ENCODE measurements around the gene TEX51.

The TEX51 gene

DNA sequence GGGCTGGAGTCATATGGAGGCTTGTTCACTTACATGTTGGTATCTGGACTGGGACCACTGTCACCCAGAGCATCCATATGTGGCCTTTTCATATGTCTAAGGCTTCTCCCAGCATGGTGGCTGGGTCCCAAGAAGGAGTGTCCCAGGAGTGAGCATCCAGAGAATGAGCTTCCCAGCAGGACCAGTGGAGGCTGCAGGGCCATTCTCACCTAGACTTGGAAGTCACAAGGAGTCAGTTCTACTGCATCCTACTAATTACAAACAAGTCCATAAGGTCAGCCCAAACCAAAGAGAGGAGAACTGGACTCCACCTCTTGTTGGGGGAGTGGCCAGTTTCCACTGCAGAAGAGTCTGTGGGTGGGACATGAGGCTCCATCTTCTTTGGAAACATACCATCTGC, 5.1 kb upstream of the TEX51 start:
- DNase-seq (ENCODE audit: low read depth) = no peak

DNA sequence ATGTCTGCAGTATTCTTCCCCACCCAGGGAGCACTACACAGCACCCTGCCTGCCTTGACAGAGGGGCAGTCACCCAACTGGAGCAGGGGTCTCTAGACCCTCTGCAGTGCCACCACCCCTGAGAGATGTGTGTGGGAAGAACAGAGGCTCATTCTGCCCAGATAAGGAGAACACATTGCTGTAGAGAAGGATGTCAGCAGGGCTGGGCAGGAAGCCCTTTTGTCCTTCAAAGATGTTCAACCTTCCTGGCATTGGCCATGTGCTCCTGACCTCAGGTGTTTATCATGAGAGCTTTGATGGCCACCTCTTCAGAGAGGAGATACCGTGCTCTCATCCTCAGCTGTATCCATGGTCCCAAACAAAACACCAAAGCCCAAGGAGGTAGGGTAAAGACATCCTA, 4.6 kb upstream of the TEX51 start:
- no peak for DNase-seq (ENCODE audit: low read depth)

DNA sequence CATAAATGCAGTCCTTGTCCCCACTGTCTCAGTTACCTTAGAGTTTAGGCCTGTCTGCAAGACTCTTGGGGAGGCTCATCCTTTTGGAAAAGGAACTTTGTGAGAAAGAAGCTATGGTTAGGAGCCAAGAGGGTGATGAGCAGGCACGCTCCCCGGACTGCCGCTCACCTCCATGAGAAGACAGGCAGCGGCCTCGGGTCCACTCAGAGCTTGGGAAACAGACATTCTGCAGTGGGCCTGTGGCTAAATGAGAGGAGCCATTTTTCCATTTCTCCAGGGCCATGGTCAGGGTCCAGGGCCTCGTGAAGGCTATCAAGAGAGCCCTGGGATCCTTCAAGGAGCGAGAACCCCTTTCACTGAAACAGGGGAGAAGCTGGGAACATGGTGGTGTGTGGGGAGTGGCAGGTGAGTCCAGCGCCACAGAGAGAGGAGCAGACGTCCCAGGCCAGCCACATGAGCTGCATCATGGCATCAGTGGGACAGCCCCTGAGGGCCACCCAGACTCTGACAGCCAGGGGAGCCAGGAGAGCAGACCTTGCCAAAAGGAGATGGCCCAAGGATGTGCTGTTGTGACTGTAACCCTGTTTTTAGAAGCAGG, 4.0 kb upstream of the TEX51 start:
- DNase-seq (ENCODE audit: low read depth) = no peak

DNA sequence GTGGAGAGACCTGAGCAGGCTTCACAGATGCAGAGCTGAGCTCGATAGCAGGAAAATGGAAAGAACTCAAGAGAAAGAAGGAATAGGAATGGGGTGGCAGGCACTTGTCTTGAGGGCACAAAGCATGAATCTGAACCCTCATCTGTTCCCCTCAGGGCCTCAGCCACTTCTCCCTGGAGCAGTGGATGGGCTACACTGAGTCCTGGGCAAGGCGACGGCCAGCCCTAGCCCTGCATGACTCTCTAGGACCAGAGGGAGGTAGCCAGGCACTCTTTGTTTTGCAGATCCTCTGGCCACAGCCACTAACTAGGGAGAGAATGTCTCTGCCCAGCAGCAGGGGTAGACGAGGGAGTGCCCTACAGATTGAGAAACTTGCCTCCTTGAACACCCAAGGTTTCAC, 3.4 kb upstream of the TEX51 start:
- DNase-seq (ENCODE audit: low read depth) = no peak

DNA sequence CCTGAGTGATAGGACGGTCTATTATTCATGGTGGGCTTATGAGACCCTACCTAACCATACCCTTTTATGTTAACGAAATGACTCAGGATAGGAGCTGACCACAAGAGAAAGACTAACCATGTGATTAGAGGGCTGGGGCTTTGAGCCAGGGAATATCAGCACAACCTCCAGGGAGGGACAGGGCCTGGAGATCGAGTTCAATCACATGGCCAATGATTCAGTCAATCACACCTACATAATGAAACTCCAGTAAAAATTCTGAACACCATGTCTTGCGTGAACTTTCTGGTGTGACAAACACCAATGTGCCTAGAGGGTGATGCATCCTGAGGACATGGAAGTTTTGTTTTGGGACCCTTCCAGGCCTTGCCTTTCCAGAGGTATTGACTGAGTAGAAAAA, 2.2 kb upstream of the TEX51 start:
- no peak for DNase-seq (ENCODE audit: low read depth)

DNA sequence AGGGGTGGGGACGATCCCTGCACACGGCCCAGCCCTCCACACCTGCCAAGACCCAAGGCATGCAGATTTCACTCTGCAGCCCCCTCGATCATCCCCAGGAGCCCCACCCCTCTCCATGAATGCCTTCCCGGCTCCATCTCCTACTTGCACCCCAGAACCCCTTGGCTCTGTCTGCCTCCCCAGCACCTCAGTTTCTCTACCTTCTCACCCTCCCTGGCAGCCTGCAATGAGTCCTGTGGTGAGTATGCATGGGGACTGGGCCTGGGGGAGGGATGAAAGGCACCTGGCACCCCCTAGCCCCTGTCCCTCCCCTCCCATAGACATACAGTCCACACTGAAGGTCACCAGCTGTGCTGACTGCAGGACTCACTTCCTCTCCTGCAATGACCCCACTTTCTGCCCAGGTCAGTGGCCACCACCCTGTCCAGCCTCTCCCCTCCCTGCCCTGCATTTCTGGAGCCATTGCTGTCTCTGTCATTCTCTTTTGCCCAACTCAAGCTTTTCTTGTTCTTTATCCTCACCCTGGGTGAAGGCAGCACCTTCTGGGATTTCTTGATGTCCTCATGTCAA, 1.0 kb downstream of the TEX51 start:
- no peak for DNase-seq (ENCODE audit: low read depth)

DNA sequence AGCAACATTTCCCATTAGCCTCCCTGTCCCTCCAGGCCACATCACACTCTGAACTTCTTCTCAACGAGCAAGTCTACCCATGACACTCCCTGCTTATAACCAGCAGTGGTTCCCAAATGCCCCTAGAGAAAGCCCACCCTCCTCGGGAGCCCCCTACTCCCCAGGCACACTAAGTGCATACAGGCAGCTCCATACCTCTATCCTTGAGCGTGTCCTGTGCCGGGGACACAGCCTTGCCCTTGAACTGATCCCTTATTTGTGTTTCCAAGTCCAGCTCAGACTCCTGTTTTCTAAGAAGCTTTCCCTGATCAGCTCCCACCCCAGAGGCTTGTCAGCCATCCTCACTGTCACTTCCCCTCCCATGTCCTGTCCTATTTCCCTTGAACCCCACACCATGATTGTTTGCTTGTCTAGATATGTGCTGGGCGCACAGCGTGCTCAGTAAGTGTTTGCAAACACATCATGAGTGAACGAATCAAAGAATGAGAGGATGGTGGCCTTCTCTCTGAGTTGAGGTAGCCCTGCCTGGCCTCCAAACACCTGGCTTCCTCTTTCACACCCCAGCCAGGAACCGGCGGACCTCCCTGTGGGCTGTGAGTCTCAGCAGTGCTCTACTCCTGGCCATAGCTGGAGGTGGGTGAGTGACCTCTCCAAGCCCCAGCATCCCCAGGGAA, 2.1 kb downstream of the TEX51 start:
- no peak for DNase-seq (ENCODE audit: low read depth)

DNA sequence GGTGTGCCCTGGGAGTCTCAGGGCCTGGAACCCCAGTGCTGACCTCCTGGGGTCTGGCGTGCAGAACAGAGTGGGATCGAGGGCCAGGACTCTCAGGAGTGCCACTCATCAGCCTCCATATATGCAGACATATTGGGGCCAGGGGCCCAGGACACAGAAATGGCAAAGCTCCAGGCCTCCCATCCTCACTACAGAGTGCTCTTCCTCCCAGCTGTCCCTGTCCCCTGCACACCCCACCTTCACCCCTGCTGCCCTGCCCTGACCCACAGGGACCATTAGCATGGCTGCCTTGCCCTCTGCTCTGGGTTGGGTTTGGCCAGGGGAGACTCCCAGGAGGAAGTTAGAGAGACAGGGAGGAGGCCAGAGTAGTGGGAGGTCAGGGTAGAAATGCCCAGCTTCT, 2.8 kb downstream of the TEX51 start:
- no peak for DNase-seq (ENCODE audit: low read depth)

DNA sequence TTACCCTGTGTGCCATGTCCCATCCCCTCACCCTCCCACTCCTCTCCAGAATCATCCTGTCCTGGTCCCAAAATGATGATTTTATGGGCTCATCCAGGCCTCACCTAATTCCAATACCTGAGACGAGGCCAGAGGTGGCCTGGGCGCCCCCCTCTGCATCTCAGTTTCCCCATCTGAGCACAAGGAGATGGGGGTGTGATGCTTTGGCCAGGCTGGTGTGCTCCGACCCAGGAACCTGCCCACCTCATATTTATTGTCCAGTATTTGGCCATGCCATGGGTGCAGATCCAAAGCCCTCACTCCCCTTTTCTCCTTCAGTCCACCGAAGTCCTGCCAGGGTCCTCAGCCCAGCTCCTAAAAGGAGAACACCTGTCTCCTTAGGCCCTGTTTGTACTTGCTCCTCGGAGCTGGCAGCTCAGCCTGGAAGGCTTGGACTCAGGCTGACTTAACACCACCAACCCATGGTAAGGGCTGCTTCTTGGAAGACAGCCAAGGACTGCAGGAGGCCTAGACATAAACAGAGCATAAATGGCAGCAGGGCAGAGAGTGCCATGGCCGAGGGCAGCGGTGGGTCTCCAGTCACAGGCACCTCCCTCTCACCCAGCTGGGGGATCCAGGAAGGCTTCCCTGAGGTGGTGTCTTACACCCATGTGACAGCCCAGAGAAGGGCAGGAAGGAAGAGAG, 3.6 kb downstream of the TEX51 start:
- no peak for DNase-seq (ENCODE audit: low read depth)

DNA sequence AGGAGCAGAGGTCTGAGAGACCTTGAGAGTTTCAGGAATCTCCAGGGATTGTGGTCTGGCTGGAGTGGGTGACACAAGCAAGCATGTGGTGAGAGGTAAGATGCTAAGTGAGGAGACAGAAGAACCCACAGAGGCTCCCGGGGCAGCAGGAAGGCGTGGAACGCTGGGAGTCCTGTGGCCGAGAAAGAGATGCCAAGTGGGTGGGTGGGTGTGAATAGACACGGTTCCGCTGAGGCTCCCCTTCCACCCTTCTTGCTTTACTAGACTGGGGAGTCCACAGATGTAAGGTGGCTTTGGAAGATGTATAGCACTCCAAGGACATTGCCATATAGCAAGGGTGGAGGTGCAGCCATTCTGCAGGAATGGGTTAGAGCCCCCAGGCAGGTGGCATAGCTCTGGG, 4.2 kb downstream of the TEX51 start:
- DNase-seq (ENCODE audit: low read depth) = no peak

DNA sequence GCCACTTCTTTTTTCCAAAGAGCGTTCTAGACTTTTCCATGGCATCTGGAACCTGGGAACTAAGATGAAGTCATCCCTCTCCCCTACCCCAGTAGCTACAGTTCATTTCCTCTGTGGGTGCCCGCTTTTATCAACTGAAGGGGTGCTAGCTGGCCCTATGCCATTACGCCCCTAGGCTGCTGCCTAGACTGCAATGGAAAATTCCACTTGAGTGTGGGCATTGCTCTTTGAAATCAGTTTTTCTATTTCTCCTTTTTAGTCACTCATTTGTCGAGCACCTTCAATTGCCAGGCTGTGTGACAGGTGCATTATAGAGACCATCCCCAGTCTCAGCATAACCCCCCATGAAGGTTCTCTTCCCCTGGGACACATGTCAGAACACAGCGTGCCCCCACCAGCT, 7.3 kb downstream of the TEX51 start:
- no peak for DNase-seq (ENCODE audit: low read depth)

DNA sequence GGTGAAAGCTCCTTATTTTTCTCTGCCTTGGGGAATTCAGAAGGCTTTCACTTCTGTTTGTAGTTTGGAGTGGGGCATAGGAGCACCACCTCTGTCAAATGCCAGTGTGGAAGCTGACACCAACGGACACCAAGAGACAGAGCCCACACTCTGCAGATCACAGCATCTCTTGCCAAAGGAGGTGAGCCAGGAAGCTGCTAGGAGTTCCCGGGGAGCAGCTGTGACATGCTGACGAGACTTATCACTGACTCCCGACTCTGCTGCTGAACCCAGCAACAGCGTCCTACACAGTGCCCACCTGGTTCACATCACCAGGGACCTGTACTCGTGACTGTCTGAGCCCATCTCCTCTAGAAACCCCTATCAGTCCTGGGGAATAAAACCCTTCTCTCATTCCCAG, 8.1 kb downstream of the TEX51 start:
- no peak for DNase-seq (ENCODE audit: low read depth)

DNA sequence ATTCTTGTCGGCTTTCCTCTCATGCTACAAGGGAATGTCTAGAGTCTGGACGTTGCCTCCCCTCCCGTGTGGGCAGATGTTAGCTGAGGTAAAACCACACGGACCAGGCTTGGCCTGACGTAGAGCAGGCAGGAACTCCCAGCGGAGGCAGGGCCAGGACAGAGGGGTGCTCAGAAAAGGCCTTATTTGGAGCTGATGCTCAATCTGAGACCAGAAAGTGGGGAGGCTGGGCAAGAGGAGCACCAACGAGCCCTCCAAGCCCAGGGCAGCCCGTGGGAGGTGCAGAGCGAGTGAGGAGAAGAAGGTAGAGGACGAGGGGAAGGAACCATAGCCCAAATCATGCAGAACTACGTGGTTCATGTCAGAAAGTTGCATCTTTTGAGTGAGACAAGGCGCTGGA, 9.0 kb downstream of the TEX51 start:
- DNase-seq (ENCODE audit: low read depth) = no peak

DNA sequence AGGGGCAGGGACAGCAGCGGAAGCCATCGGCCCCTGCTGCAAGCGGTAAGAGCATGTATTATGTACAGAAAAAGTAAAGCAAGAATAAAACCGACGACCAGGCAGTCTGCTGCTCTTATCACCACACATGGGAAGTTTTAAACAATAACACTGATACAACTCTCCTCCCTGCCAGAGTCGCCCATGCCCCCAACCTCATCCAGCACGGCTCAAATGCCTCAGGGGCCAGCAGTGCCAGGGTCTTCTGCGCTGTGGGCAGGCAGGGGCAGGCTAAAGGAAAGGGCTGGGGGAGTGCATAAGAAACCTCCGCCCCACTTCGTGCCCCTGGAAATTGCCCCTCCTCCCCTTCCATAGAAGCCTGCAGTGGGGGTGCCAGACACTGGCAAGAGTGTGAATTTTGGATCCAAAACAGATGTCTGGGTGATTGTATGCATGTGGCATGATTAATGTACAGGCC, 10.1 kb downstream of the TEX51 start:
- DNase-seq (ENCODE audit: low read depth) = no peak

DNA sequence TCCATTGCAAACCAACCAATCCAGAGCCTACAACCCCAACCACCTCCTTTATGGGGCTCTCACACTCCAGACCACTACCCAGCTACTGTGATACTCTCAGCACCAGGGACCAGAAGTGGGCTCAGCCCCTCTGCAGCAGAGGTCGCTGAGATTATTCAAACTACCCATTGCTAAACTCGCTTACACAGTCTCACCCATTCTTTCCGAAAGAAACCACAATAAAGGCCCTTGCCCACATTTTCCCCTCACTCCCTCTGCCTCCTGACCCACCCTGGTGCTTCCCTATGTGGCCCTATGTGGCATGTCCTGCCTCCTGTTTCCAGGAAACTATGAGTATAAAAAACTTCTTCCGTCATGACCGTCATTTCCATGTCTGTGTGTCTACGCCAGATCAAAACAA, 10.7 kb downstream of the TEX51 start:
- no peak for DNase-seq (ENCODE audit: low read depth)

DNA sequence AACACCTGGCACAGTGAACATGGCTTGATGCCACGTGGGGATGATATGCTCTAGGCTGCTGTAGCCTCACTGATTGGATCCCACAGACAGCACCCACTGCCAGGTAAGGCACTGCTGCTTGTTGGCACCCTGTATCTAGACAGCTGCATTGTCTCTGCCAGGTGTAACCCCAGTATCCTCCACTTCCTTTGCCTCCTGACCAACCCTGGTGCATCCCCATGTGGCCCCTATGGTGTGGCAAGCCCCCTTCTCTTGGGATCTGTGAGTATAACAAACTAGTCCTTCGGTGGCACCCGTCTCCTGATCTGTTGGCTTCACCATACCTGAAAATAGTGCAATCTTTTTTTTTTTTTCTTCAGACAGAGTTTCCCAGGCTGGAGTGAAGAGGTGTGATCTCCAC, 11.1 kb downstream of the TEX51 start:
- DNase-seq (ENCODE audit: low read depth) = no peak

DNA sequence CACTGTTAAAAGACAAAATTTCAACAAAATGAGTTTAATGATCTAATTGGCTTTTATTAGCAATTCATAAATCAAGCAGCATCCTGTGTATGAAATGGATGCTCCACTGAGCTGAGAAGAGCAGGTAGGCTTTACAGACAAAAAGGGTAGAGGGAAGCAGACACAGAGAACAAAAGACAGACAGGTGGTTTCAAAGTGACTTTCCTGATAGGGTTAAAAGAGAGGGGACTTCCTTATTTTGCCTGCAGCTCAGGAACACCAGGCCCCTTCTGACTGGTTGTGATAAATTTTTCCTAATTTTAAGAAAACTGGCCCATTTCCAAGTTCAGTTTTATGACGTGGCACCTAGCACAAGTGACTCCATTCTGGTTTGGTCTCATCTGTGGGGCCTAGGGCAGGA, 11.9 kb downstream of the TEX51 start:
- no peak for DNase-seq (ENCODE audit: low read depth)

DNA sequence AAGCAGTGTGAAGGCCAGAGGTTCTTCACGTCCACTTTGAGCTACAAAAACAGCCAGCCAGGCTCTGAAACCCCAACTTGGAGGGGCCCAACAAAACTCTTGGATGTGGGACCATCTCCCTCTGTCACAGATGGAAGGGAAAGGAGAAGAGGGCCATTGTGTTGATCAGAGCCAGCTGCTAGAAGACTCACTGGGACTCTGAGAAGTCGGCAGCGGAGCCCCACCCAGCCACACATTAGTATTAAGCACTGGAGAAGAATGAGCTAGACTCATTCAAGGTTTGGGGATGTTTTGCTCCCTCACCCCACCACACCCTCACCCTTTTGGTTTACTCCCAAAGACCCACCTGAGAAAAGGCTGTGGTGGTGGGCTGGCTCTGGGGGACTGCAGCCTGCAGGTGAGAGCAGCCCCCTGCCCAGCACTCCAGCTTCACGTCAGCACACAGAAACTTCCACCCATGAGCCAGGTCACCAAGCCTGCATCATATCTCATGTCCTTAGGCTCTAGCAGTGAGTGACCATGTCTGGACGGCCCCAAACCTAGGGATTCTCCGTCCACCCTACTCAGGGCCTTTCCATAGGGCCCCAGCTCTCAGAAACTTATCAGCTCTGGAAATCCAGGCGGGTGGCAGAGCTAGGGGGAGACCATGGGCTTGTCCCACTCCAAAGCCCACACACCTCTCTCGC, 12.6 kb downstream of the TEX51 start:
- no peak for DNase-seq (ENCODE audit: low read depth)

DNA sequence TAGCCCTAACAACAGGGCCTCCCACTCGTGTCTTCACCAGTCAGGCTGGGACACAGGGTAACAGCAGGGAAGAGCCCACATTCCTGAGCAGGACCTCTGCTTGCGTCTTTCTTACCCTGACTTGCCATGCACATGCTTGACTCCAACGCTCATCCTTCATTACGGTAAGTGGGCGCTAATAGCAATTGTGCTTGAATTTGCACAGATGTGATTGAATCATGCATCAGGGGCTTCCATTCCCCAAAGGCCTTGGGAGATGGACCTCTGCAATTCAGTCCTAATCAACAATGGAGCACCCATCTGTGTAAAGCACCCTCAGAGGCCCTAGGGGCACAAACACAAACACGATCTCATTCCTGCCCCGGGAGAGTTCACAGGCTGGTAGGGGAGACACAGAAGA, 13.5 kb downstream of the TEX51 start:
- DNase-seq (ENCODE audit: low read depth) = no peak

DNA sequence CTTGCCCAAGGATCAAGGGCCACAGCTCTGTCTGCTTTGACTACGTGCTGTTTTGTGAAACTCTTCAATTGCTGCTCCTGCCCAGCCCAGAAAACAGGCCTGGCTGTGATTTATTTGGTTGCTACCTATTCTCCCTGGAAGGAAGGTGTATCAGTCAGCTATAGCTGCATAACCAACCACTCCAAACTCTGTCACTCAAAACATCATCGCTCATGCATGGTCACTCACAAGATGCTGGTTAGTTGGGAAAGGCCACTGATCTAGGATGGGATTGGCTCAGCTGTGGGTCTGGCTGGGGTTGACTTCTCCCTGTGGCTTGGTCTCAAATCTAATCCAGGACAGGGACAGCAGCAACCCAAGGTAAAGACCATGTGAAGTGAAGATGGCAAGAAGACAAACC, 14.6 kb downstream of the TEX51 start:
- no peak for DNase-seq (ENCODE audit: low read depth)

DNA sequence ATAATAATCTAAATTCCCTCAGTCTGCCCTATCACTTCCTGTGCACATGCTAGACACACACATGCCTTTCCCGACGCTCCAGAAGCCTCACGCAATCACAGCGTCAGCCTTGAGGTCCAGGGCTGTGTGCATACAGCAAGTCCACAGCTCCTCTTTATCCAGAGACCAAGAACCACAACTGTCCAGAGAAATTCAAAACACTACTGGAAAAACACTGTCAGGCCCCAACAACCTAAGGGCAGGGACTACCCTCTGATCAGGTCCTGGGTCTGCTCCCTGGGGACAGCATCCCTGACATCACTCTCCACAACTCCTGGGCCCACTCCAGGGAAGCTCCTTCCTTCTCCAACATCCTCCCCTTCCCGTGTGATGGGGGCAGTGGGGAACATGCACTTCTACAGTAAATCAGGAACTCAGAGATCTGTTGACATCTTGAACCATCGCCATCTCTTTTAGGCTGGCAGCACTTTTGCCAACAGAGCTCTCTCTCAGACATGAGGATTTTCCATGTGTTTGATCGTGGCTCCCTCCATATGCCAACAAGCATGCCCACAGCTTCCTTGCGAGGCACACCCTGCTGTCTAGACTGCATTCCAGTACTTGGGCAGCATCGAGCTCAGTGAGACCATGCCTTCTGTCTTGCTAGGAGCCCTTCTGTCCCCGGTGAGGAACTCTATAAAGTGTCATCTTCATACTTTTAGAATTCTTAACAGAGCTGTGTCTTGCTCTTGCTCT, 15.4 kb downstream of the TEX51 start:
- DNase-seq (ENCODE audit: low read depth) = no peak

Measured in HS-27A (cell line).